Neural cell (in vitro differentiated cells): ENCODE data around the gene PUM1.

Experiments
- EP300 ChIP-seq: fragments of 450-650 bp; conservative IDR thresholded peaks from 2 replicates; pipeline ENCODE4 v1.6.1; 2014; ENCODE audit warnings: antibody characterized with exemption, mild to moderate bottlenecking, moderate library complexity; ENCODE audit not compliant: poor library complexity, severe bottlenecking
- EZH2 ChIP-seq: fragments of 200-600, 300-800 bp; shearing (Covaris generic), sonication (generic); IDR thresholded peaks from 2 replicates; pipeline ENCODE4 v1.6.1; 2014; ENCODE audit warnings: antibody characterized with exemption, low read length, borderline replicate concordance, mild to moderate bottlenecking; ENCODE audit not compliant: insufficient read depth, poor library complexity, severe bottlenecking
- POLR2AphosphoS5 ChIP-seq: IDR thresholded peaks from 2 replicates; pipeline ENCODE4 v1.6.1; 2012
- TAF1 ChIP-seq: IDR thresholded peaks from 2 replicates; pipeline ENCODE4 v1.6.1; 2012; ENCODE audit warnings: low read depth
- TF ChIP-seq, protein P1 (sequence below): fragments of 450-650 bp; IDR thresholded peaks from 2 replicates; pipeline ENCODE4 v1.5.1; 2014; ENCODE audit warnings: antibody characterized with exemption, mild to moderate bottlenecking, moderate library complexity; ENCODE audit not compliant: poor library complexity, severe bottlenecking

DNA sequence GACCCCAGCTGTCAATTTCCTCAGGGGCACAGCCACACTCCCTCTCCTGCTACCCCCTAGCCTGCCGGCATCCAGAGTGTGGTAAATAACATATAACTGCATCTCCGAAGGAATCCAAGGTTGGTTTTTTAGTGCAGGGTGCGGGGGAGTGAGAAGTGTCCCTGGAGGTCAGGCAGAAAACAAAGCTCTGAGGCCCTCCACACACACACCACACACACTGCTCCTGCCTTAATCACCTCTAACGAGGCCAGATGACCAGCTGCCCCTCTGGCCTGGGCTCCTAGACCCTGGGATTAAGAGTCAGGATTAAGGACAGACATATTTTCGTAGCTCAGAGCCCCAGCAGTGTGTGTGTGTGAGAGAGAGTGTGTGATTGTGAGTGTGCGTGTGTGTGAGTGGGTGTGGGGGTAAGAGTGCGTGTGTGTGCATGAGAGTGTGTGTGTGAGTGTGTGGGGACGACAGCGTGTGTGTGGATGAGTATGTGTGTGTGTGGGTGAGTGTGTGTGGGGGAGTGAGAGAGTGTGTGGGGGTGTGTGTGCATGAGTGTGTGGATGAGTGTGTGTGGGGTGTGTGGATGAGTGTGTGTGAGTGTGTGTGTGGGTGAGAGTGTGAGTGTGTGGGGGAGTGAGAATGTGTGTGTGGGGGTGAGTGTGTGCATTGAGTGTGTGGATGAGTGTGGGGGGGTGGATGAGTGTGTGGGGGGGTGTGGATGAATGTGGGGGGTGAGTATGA, 171.6 kb downstream of the PUM1 start:
- TF ChIP-seq POLR2AphosphoS5 (peak; percentile 29), EP300 (no peak), TAF1 (no peak), EZH2 (no peak)
- TF ChIP-seq, protein P1, sequence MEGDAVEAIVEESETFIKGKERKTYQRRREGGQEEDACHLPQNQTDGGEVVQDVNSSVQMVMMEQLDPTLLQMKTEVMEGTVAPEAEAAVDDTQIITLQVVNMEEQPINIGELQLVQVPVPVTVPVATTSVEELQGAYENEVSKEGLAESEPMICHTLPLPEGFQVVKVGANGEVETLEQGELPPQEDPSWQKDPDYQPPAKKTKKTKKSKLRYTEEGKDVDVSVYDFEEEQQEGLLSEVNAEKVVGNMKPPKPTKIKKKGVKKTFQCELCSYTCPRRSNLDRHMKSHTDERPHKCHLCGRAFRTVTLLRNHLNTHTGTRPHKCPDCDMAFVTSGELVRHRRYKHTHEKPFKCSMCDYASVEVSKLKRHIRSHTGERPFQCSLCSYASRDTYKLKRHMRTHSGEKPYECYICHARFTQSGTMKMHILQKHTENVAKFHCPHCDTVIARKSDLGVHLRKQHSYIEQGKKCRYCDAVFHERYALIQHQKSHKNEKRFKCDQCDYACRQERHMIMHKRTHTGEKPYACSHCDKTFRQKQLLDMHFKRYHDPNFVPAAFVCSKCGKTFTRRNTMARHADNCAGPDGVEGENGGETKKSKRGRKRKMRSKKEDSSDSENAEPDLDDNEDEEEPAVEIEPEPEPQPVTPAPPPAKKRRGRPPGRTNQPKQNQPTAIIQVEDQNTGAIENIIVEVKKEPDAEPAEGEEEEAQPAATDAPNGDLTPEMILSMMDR, result no peak
